ENCODE measurements around the gene KRT81. TPM values are rescaled to one million over a fixed set of nuclear protein-coding genes. Genes with fewer than 3 reads are reported as not detected.

Gene KRT81
- total and polyA plus RNA-seq, 10 donors, result 0.05 to 0.37 TPM; not detected in 8

DNA sequence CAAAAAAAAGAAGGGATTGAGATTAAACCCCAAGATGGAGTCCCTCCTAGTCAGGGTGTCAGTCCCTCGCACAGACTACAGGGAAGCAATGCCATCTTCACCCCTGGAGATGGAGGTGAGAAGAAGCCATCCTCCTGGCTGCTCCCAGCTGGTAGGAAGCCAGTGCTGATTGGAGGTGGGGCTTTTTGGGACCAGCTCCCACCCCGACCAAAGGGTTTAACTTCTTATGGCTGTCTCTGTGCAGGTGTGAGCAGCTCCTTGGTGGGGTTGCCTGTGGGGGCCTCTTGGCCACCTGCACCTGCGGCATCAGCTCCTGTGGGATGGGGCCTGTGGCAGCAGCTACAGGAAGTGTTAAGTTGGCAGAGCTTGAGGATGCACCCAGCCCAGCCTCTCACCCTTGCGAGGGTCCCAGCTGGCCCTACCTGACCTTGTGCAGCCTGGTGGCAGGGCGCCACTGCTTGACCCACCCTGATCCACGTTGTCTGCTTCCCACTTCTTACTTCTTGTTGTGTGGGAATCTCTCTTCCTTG is 20.7 kb downstream of the KRT81 start:
- intact Hi-C loops (cut with DNase I; ENCODE audit: low total_unique reads), result no loop called here
- peak; percentile 53 for DNase-seq
- Histone ChIP-seq H3K4me1 (no peaks in the 10 kb centered on the region), H3K9me3 (no peaks in the 10 kb centered on the region), H3K36me3 (no peaks in the 10 kb centered on the region), H3K4me3 (no peak overlapping the region), H3K27me3 (replicated peaks in 1 of 7) (peaks cover 0 to 28% (median 0%) of the 10 kb centered on the region in 7 donors), H3K27ac (no peak overlapping the region)
- TF ChIP-seq, protein P1, sequence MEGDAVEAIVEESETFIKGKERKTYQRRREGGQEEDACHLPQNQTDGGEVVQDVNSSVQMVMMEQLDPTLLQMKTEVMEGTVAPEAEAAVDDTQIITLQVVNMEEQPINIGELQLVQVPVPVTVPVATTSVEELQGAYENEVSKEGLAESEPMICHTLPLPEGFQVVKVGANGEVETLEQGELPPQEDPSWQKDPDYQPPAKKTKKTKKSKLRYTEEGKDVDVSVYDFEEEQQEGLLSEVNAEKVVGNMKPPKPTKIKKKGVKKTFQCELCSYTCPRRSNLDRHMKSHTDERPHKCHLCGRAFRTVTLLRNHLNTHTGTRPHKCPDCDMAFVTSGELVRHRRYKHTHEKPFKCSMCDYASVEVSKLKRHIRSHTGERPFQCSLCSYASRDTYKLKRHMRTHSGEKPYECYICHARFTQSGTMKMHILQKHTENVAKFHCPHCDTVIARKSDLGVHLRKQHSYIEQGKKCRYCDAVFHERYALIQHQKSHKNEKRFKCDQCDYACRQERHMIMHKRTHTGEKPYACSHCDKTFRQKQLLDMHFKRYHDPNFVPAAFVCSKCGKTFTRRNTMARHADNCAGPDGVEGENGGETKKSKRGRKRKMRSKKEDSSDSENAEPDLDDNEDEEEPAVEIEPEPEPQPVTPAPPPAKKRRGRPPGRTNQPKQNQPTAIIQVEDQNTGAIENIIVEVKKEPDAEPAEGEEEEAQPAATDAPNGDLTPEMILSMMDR (IDR thresholded peaks at IDR 0.05 in 8 of 11, conservative IDR thresholded peaks at IDR 0.05 in 3 of 11), result no peak
- TF ChIP-seq POLR2A (IDR thresholded peaks at IDR 0.05), result no peak
- no peak for TF ChIP-seq POLR2AphosphoS5 (IDR thresholded peaks at IDR 0.05)
- 68 to 81% (median 73%) methylated on average over 5 to 6 of the region's 6 CpGs for WGBS, 5 donors

DNA sequence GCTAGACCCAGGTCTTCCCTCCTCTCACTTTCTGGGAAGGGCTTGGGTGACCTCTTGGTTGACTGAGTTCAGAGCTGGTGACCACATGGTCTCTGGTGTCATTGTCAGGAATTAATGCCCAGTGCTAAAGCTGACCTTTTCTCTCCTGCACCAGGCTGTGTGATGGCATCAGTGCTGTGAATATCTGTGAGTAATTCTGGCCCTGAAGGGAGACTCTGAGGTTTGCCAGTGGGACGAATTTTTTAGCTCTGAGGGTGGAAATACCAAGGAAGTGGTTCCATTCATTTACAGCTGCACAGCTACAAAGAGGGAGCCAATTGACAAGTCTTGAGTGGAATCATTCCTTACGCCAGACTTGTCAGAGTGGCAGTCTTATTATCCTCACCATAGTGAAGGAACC is 23.1 kb downstream of the KRT81 start:
- intact Hi-C loops (cut with DNase I; ENCODE audit: low total_unique reads), result no loop called here

DNA sequence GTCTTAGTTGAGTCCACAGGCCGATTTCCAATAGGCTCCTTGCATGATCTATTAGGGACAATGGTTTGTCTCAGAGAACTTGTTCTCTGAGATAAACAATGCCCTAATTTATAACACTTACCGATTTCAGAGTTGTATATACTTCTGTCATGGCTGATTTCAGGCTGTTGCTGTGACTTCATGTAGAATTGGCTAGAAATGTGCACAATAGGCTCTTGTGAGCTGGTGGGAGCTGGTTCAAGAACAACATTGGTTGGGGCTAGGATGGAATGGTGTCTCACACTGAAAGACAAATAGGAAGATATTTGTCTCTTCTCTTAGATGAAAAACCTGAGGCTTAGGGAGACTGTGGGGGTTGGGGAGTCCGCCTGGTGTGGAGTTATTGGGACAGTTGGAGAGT is 23.6 kb downstream of the KRT81 start:
- intact Hi-C loops (cut with DNase I; ENCODE audit: low total_unique reads), result no loop called here
- Histone ChIP-seq H3K4me3 (no peak overlapping the region), H3K27ac (no peak overlapping the region), H3K36me3 (no peaks in the 10 kb centered on the region), H3K27me3 (replicated peaks in 1 of 7) (peaks cover 0 to 29% (median 0%) of the 10 kb centered on the region in 7 donors), H3K9me3 (no peaks in the 10 kb centered on the region), H3K4me1 (peaks cover 0 to 5% (median 0%) of the 10 kb centered on the region in 6 donors)
- TF ChIP-seq, protein P1 (IDR thresholded peaks at IDR 0.05 in 8 of 11, conservative IDR thresholded peaks at IDR 0.05 in 3 of 11), result no peak
- no peak for TF ChIP-seq POLR2A (IDR thresholded peaks at IDR 0.05)
- no peak for TF ChIP-seq POLR2AphosphoS5 (IDR thresholded peaks at IDR 0.05)
- 78 to 90% (median 90%) methylated on average over 3 of the region's 3 CpGs for WGBS, 5 donors
- DNase-seq, result no peak

More for the DNA sequence above, 23.1 kb downstream of the KRT81 start:
- Histone ChIP-seq H3K36me3 (no peaks in the 10 kb centered on the region), H3K9me3 (no peaks in the 10 kb centered on the region), H3K4me1 (peaks cover 0 to 5% (median 0%) of the 10 kb centered on the region in 6 donors), H3K27me3 (replicated peaks in 1 of 7) (peaks cover 0 to 23% (median 0%) of the 10 kb centered on the region in 7 donors), H3K4me3 (no peak overlapping the region), H3K27ac (no peak overlapping the region)
- no peak for DNase-seq
- TF ChIP-seq, protein P1 (IDR thresholded peaks at IDR 0.05 in 8 of 11, conservative IDR thresholded peaks at IDR 0.05 in 3 of 11), result no peak
- no peak for TF ChIP-seq POLR2AphosphoS5 (IDR thresholded peaks at IDR 0.05)
- no peak for TF ChIP-seq POLR2A (IDR thresholded peaks at IDR 0.05)
- WGBS, 5 donors, result 60 to 75% (median 65%) methylated on average over 2 of the region's 2 CpGs

DNA sequence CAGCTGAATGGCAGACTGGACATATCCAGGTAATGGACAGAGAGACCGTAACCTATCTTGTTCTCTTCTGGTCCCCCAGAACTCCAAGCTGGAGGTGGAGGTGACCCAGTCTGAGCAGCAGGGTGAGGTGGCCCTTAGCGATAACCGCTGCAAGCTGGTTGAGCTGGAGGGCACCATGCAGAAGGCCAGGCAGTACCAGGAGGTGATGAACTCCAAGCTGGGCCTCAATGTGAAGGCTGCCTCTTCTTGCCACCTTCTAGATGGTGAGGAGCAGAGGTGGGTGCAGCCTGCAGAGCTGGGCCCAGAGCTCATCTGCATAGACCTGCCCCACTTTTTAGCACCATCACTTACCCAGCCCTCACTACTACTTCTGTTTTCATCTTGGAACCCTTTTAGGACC is 24.1 kb downstream of the KRT81 start:
- WGBS, 5 donors, result 93 to 100% (median 100%) methylated on average over 3 of the region's 3 CpGs
- intact Hi-C loops (cut with DNase I; ENCODE audit: low total_unique reads), result no loop called here
- H3K4me1 ChIP-seq, result peaks cover 0 to 5% (median 0%) of the 10 kb centered on the region in 6 donors
- no peak overlapping the region for H3K4me3 ChIP-seq
- no peak for TF ChIP-seq POLR2AphosphoS5 (IDR thresholded peaks at IDR 0.05)
- DNase-seq, result peak; percentile 30
- H3K9me3 ChIP-seq, result no peaks in the 10 kb centered on the region
- peaks cover 0 to 33% (median 0%) of the 10 kb centered on the region in 7 donors for H3K27me3 ChIP-seq (replicated peaks in 1 of 7)
- no peaks in the 10 kb centered on the region for H3K36me3 ChIP-seq
- H3K27ac ChIP-seq, result no peak overlapping the region

Measured in spleen (tissue), 11 donors.